Stimulated activated CD4-positive, alpha-beta T cell treated with anti-CD3 and anti-CD28 coated beads, Interleukin-1b, Interleukin-23, amount 100 ng/mL, for 1 hour (primary cell): ENCODE measurements around the gene NOP14.

ENCODE experiments used
- DNase-seq, 2 donors: peaks; one replicate each; pipeline ENCODE4 v3.0.0-alpha.2; 2020; ENCODE audit warnings: low read depth in 2 of 2

Gene NOP14

GRCh38 chr4:2914256-2915126 lies 48.7 kb downstream of the NOP14 start:
- no peak for DNase-seq

GRCh38 chr4:2913168-2913567 lies 50.0 kb downstream of the NOP14 start:
- DNase-seq: no peak

DNA sequence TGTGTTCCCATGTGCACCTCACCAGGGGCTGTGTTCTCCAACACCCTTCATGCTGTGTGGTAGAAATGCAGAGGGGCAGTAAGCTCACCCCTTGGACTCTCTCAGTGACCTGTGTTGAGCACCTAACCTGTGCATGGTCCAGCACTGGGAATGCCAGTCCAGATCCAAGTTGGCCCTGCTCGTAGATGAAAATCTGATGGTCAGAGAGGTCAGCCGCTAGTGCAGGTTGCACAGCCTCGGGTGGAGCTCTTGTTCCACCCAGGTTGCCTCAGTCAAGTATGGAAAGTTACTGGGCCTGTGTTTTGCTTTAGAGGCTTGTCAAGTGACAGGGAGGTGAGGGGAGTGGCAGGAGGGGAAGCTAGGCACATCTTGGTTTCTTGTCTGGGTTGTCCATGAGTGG lies 51.3 kb downstream of the NOP14 start:
- no peak for DNase-seq

DNA sequence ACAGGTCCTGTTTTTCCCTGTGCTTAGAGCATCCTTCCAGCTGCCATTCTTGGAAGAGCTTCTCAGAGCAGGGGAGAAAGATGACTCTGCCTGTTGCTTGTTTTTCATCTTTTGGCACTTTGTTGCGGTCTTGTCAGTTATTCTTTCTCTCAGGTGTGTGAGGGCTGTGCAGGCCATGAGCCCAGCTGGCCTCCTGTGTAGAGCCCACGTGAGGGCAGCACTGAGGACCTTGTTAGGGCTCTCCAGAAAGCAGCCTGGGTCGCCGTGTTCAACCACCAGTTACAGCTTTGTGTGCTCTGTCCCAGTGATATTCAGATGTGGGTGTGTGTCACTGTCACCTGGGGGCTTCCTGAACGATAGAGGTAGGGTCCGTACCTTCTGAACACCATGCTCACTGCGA lies 52.8 kb downstream of the NOP14 start:
- DNase-seq: no peak

DNA sequence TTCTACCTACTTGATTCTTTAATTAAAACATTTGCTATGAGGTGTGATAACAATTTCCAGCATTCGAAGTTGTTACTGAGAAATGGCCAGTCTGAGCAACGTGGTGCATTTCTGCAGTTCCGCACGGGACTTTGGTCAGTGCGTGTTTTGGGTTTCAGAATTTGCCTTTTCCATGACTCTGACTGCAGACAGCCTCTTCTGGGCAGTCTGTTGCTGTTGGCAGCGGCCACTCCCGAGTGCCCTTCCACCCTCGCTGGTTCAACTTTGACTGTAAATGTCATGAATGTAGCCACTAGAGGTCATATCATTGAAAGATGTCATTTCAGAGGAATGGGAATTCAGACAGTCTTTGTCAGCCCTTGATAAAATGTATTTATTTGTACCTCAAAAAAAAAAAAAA lies 53.6 kb downstream of the NOP14 start:
- DNase-seq: no peak

DNA sequence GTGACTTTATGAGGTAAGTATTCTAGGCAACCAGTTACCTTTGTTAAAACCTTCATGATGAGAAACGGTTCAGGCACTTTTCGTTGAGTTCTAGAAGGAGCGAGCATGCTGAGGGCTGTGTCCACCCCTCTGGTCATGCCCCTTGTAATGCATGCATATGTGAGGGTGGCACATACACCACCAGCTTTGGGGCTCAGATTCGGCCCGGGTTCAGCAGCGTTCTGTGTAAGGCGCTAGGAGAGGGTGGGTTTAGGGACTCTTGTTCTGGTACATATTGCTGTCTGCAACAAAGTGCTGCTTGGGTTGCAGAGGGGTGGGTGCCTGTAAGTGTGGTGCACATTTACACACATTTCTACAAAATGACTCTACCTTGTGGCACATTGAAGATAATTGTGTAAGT lies 54.5 kb downstream of the NOP14 start:
- no peak for DNase-seq

GRCh38 chr4:2907706-2908293 lies 55.4 kb downstream of the NOP14 start:
- no peak for DNase-seq

DNA sequence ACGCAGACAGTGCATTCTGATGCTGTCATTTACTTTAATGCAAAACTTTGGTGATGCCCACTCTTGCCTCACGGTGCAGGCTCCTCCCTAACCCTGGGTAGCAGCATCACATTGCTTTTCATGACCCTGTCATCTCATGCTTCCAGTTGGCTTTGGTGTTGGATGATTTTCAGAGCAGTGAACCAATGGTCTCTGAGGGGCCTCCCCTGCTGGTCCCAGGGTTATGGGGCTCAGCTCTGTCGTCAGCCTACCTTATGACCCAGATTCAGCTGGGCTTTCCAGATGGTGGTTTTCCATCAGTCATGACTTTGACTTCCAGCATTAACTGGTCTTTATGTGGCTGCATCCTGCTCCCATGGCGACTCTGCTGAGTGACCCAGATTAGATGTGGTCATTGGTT lies 56.0 kb downstream of the NOP14 start:
- no peak for DNase-seq

GRCh38 chr4:2906218-2906617 lies 57.0 kb downstream of the NOP14 start:
- DNase-seq: no peak

DNA sequence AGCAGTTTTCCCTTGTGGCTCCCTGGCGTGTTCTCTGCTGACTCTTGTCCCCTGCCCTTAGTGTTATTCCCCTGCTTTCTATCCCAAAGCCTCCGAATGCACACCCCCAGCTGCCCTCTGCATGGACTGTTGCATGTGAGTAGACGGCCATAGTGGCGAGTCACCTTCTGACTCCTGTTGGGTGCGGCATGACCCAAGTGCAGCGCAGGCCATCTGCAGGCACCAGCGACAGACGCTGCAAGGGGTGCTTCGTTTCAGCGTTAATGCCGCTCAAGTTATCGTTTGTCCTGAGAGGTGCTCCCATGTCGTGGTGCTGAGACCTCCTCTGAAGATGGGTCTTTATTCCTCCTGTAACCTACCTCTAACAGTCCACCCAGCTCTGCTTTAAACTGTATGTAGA lies 57.7 kb downstream of the NOP14 start:
- no peak for DNase-seq

DNA sequence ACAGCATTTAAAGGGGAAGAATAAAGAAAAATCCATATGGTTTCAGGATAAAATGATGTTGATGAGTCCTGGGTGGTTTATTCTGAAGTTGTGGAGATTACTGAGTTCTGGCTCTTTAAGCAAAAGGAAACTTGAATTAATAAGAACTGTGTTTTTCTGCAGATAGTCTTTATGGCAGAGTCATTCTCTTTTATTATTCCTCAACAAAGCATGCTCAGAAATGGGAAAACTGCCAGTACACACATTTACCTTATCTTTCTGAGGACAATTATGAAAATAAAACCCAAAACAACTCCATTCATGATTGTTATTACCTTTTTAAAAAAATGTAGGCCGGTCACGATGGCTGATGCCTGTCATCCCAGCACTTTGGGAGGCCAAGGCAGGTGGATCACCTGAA lies 61.1 kb downstream of the NOP14 start:
- no peak for DNase-seq

GRCh38 chr4:2901186-2901585 lies 62.0 kb downstream of the NOP14 start:
- no peak for DNase-seq

DNA sequence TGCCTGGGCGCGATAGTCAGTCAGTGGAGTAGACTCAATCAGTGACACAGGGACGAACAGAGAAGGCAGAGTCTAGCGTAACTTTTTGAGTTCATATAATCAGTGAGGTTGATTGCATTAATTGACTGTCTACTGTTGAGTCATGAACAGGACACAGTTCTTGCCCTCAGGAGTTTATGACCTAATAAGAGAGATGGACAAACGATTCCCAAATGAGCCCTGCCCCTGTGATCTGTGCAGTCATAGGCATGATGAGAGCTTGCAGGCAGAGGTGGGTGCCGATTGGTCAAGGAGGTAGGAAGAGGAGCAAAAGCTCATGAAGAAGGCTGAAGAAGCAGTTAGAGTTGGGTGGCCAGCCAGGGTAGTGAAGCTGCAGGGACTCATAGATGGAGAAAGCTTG lies 62.5 kb downstream of the NOP14 start:
- DNase-seq: no peak

GRCh38 chr4:2898001-2898400 lies 65.2 kb downstream of the NOP14 start:
- DNase-seq: no peak

GRCh38 chr4:2893772-2894171 lies 69.4 kb downstream of the NOP14 start:
- no peak for DNase-seq

DNA sequence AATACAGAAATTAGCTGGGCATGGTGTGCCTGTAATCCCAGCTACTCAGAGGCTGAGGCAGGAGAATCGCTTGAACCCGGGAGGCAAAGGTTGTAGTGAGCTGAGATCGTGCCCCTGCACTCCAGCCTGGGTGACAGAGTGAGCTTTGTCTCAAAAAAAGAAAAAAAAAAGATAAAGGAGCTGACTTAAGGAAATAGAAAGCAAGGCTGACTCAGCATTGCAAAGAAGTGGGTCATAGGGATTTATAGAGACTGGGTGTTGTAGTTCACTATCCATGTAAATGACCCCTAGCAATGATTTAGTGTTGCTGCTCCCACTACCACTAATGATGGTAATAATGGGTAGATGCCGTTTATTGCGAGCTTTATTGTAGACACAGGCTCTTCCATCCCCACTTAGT lies 71.9 kb downstream of the NOP14 start:
- no peak for DNase-seq

DNA sequence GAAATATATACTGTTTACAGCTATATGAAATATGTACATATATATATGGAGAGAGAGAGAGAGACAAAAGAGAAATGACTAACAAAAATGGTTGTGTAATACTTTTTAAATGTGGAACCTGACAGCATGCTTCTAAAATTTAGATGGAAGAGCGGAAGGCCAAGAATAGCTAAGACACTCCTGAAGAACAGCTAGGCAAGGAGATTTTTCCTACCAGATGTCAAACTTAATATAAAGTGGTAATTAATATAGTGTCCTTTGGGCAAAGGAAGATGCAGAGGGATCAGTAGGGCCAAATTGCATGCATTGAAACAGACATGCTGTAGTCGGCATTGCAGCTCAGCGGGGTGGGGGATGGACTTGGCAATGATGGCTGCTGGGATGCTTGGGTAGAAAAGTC lies 74.3 kb downstream of the NOP14 start:
- DNase-seq: no peak
